GM12891 (cell line): ENCODE results near the gene GRIK3.

Experiments used
- POLR2A ChIP-seq: IDR thresholded peaks from 2 replicates; pipeline ENCODE4 v1.6.1; 2011; ENCODE audit warnings: low read depth, low read length, control low read depth
- POLR2AphosphoS5 ChIP-seq: IDR thresholded peaks from 2 replicates; pipeline ENCODE4 v1.6.1; 2011; ENCODE audit warnings: low read depth, low read length, control low read depth
- SPI1 ChIP-seq: IDR thresholded peaks from 2 replicates; pipeline ENCODE4 v1.6.1; 2011; ENCODE audit warnings: low read depth, low read length, control low read depth
- TAF1 ChIP-seq: IDR thresholded peaks from 2 replicates; pipeline ENCODE4 v1.6.1; 2011; ENCODE audit warnings: low read depth, low read length, control low read depth

GRCh38 chr1:37070126-37070525 is 35.8 kb upstream of the GRIK3 start:
- TF ChIP-seq POLR2A (no peak), SPI1 (no peak), POLR2AphosphoS5 (no peak), TAF1 (no peak)
